ENCODE results near the gene TMEM115.

- TF ChIP-seq CTCF (IDR thresholded peaks at IDR 0.05) (no peak), POLR2A (IDR thresholded peaks at IDR 0.05) (no peak)
Measured at GRCh38 chr3:50339485-50340146, 19.7 kb downstream of the TMEM115 start.
